ENCODE results near the gene KPNA4.
"Not testable (repeated sequence)": the region's sequence is repeated elsewhere in the genome, so short reads cannot be mapped to it uniquely, and the experiment has no call there.

Gene KPNA4

DNA sequence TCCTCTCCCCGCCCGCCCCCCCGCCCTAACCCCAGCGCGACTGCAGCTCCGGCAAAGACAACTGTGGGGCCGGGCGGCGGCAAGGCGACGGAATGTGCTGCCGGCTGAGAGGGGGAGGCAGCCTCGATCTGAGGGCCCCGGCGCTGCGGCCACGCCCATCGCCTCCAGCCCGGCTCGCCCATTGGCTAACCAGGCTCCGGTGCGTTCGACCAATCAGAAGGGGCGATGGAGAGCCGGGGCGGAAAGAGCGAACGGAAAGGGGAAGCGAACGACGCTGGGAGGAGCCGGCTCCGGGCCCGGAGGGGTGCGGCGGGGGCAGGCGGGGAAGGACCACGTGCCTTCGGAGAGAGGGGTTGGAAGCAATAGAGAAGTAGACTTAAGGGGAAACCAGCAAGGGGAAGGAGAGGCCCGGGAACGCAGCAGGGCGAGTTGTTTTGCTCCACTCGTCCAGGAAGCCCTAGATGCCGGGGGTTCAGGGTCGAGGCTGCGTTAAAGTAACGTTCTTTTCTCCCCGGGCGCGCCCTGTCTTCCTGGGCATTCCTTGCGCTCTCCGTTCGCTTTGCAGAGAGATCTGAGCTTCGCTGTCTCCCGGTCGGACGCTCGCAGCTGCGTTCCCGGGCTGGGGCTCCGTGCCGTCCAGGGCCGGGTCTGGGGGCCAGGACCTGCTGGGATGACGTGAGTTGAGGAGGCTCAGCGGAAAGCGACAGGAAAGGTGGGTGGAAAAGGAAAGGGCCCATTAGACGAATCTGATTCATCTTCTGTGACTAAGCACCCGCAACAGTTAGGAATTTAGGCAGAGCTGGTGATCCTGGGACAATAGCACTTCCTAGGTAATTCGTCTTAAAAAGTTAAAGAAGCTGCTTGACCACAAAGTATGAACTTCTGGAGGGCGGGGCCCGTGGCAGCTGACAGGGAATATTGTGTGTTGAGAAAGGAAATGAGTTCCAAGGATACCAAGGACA is at the start of gene KPNA4:
Gene KPNA4 (minus strand): TSS at position 130 of the 962 bp plus-strand sequence. CDS start 289 bp downstream, outside the sequence.
- DNase-seq (ENCODE audit: low read depth) = peak; percentile 95

DNA sequence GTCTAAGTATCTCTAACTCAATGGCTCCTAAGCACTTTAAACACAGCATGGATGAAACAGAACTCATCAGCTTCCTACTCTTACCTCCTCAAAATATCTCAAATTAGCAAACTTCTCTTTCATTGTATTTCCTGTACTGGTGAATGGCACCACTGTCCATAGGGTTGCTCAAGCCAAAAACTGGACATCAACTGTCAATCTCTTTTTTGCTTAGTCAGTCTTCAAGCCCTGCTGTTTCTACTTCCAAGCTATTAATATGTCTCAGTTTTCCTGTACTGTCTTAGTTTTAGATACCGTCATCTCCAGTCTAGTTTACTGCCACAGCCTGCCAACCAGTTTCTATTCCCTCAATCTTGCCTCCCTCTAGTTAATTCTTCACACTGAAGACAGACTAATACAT is 48.3 kb upstream of the KPNA4 start:
- DNase-seq (ENCODE audit: low read depth) = no peak

GRCh38 chr3:160612386-160613075 is 47.2 kb upstream of the KPNA4 start:
- DNase-seq (ENCODE audit: low read depth) = no peak

GRCh38 chr3:160611141-160611540 is 45.8 kb upstream of the KPNA4 start:
- no peak for DNase-seq (ENCODE audit: low read depth)

- DNase-seq (ENCODE audit: low read depth) = no peak
Observed at GRCh38 chr3:160608870-160609269, 43.5 kb upstream of the KPNA4 start.

DNA sequence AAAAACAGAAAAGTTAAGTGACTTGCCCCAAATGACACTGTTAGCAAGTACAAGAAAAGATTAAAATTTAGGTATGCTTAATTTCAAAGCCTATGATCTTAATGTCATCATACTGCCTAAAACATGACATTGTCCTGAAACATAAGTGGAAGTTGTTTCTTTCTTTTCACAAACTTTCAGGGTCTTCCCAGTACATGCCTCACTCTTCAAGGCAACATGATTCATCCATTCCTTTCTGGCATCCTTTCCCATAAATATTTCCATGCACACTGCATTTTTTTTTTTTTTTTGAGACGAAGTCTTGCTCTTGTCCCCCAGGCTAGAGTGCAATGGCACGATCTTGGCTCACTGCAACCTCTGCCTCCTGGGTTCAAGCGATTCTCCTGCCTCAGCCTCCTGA is 42.5 kb upstream of the KPNA4 start:
- DNase-seq (ENCODE audit: low read depth) = no peak

- DNase-seq (ENCODE audit: low read depth) = no peak
Observed at GRCh38 chr3:160605315-160605714, 39.9 kb upstream of the KPNA4 start.

GRCh38 chr3:160603845-160604244 is 38.5 kb upstream of the KPNA4 start:
- not testable (repeated sequence) for DNase-seq (ENCODE audit: low read depth)

- no peak for DNase-seq (ENCODE audit: low read depth)
Observed at GRCh38 chr3:160602259-160602658, 36.9 kb upstream of the KPNA4 start.

DNA sequence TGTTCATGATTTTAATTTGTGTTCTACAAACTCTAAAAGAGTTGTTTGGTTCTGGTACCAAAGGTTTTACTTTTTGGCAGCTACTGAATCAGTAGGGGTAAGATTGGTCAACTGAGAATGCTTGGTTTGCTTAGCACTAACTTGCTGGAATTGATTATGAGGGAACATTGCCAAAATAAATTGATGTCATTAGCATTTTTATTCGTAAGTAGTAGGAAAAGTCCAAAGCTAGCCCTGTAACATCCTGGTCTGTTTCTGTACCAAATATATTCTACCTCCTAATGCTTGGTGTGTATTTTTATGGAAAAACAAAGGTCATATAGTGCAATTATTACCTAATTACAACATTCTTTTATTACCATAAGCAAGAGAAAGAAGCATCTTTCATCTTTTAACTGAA is 35.9 kb upstream of the KPNA4 start:
- DNase-seq (ENCODE audit: low read depth) = no peak

DNA sequence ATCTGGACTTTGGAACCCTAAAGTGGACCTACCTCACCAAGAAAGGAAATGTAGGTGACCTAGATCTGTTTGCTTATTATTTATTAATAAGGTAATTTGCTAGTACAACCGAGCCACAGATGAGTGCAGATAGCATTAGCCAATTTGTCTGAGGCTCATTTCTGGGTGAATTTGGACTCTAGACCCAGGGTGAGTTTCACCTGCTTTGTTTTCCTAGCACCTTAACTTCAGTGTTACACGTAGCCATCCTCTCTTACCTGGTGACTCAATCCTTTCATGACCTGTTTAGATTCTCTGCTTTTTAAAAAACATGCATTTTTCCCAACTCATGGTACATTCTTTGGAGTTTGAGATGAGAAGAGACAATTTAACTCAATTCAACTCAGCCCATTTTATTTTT is 33.5 kb upstream of the KPNA4 start:
- DNase-seq (ENCODE audit: low read depth) = no peak

DNA sequence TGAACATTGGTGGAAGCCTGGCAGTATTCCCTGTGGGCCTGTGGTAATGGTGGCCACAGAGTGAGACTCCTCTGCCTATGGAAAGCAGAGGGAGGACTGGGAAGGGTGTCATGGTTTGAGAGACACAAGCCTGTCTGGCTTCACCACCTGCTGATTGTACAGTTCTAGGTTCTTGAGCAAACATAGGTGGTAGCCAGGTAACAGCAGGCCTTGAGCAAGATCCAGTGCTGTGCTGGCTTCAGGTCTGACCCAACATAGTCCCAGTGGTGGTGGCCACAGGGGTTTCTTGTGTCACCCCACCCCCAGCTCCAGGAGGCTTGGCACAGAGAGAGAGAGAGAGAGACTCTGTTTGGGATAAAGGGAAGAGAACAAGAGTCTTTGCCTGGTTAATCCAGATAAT is 22.7 kb upstream of the KPNA4 start:
- no peak for DNase-seq (ENCODE audit: low read depth)

DNA sequence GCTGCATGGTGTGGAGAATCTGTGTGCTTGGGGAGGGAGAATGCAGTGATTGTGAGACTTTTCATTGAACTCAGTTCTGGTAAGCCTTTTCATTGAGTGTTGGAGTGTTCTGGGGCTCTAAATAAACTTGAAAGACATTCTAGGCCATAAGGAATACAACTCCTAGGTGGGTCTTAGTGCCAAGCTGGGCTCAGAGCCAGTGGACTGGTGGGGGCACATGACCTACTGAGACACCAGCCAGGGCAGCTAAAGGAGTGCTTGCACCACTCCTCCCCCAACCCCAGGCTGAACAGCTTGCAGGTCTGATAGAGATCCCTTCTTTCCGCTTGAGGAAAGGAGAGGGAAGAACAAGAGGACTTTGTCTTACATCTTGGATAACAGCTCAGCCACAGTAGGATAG is 21.7 kb upstream of the KPNA4 start:
- no peak for DNase-seq (ENCODE audit: low read depth)

DNA sequence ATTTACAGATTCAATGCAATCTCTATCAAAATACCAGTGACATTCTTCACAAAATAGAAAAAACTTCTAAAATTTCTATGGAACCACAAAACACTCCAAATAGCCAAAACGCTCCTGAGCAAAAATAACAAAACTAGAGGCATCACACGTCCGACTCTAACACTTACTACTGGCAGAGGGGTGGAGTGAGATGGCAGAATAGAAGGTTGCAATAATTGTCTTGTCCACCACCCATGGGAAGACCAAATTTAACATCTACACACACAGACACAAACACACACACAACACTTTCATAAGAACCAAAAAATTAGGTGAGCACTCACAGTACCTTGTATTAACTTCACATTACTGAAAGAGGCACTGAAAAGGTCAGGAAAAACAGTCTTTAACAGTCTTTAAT is 21.3 kb upstream of the KPNA4 start:
- DNase-seq (ENCODE audit: low read depth) = no peak

DNA sequence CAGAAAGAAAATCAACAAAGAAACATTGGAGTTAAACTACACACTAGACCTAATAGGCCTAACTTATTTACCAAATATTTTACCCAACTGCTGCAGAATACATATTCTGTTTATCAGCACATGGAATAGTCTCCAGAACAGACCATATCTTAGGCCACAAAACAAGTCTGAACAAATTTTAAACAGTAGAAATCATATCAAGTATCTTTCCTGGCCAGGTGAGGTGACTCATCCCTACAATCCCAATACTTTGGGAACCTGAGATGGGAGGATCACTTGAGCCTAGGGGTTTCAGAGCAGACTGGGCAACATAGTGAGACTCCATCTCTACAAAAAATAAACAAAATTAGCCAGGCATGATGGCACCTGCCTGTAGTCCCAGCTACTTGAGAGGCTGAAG is 18.1 kb upstream of the KPNA4 start:
- DNase-seq (ENCODE audit: low read depth) = no peak

DNA sequence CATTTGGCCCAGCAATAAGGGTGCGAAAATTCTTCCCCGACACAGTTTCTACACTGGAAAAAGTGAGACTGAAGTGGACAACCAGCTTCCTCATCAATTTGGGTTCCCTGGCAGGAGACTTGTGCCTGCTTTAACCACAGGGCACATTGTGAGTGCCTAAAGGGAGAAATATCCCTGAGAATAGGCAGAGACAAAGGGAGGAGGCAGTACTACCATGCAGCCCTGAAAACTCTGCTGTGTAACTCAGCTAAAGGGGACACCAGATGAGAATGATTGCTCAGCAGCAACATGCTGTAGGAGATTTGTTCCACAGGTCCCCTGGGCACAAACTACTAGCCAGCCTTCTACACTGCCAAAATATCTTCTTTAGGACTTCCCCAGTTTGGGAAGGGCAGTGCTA is 15.6 kb upstream of the KPNA4 start:
- DNase-seq (ENCODE audit: low read depth) = no peak

GRCh38 chr3:160577556-160578195 is 12.3 kb upstream of the KPNA4 start:
- no peak for DNase-seq (ENCODE audit: low read depth)

GRCh38 chr3:160577093-160577492 is 11.7 kb upstream of the KPNA4 start:
- no peak for DNase-seq (ENCODE audit: low read depth)

DNA sequence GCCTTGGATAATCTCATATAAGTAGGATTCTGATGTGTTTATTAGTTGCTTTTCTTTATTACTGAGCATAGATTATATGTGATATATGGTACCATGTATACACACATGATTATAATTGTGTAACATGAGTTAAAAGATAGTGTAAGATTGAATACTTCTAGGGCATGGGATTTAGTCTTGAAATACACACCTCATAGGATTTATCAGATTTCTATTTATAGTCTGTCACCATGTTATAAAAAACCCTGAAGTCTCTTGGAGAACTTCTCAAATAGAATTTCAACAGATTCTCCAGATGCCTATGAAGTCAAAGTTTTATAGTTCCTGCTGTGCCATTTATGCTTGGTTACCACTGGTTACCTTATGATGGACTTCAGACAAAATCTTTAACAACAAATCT is 11.2 kb upstream of the KPNA4 start:
- DNase-seq (ENCODE audit: low read depth) = no peak

- no peak for DNase-seq (ENCODE audit: low read depth)
Observed at GRCh38 chr3:160575589-160575988, 10.2 kb upstream of the KPNA4 start.

DNA sequence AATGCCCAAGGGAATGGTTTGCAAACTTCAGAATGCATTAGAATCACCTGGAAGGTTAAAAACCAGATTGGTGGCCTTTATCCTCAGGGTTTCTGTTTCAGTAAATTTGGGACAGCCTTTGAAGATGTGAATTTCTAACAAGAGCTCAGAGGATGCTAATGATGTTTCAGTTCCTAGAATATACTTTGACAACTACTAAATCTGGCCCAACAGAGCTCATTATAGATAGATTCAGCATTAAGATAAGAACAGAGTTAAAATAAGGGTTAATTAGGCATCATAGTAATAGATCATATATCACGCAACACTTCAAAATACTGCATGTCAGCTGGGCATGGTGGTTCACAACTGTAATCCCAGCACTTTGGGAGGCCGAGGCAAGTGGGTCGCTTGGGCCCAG is 9.3 kb upstream of the KPNA4 start:
- DNase-seq (ENCODE audit: low read depth) = no peak

GRCh38 chr3:160573955-160574525 is 8.7 kb upstream of the KPNA4 start:
- DNase-seq (ENCODE audit: low read depth) = not testable (repeated sequence)
